ENCODE measurements around the gene USP10.

- TF ChIP-seq, protein P1, sequence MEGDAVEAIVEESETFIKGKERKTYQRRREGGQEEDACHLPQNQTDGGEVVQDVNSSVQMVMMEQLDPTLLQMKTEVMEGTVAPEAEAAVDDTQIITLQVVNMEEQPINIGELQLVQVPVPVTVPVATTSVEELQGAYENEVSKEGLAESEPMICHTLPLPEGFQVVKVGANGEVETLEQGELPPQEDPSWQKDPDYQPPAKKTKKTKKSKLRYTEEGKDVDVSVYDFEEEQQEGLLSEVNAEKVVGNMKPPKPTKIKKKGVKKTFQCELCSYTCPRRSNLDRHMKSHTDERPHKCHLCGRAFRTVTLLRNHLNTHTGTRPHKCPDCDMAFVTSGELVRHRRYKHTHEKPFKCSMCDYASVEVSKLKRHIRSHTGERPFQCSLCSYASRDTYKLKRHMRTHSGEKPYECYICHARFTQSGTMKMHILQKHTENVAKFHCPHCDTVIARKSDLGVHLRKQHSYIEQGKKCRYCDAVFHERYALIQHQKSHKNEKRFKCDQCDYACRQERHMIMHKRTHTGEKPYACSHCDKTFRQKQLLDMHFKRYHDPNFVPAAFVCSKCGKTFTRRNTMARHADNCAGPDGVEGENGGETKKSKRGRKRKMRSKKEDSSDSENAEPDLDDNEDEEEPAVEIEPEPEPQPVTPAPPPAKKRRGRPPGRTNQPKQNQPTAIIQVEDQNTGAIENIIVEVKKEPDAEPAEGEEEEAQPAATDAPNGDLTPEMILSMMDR (IDR thresholded peaks at IDR 0.05 in 4 of 5, conservative IDR thresholded peaks at IDR 0.05 in 1 of 5): no peak
- TF ChIP-seq POLR2A (IDR thresholded peaks at IDR 0.05): no peak
Observed at GRCh38 chr16:84780063-84780462, 80.3 kb downstream of the USP10 start.
